Measurements from ENCODE around the gene ACTN4. TPM values are rescaled to one million over a fixed set of nuclear protein-coding genes. Genes with fewer than 3 reads are reported as not detected.

Gene ACTN4
- total and polyA plus RNA-seq, 2 experiments from 2014 or later, result 68.9 to 427 TPM

DNA sequence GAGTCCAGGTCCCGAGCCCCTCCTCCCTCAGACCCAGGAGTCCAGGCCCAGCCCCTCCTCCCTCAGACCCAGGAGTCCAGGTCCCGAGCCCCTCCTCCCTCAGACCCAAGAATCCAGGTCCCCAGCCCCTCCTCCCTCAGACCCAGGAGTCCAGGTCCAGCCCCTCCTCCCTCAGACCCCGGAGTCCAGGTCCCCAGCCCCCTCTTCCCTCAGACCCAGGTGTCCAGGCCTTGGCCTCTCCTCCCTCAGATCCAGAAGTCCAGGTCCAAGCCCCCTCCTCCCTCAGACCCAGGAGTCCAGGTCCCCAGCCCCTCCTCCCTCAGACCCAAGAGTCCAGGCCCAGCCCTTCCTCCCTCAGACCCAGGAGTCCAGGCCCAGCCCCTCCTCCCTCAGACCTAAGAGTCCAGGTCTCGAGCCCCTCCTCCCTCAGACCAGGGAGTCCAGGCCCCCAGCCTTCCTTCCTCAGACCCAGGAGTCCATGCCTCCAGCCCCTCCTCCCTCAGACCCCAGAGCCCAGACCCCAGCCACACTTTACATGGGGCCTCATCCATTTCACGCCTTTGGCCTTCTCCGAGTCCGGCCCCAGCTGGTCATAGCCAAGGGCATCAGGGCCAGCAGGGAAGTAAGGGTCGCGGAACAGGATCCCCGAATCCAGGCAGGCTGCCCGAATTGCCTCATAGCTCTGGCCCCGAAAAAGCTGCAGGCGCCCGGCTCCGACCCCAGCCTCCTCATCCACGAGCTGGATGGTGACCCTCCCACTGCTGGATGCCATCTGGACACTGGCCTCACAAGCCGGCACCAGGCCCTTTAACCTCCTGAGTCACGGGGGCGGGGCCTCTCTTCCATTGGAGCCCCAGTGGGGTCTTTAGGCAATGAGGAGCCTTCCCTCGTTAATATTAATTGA is 96.2 kb downstream of the ACTN4 start (continued):
- TF ChIP-seq, protein P1, sequence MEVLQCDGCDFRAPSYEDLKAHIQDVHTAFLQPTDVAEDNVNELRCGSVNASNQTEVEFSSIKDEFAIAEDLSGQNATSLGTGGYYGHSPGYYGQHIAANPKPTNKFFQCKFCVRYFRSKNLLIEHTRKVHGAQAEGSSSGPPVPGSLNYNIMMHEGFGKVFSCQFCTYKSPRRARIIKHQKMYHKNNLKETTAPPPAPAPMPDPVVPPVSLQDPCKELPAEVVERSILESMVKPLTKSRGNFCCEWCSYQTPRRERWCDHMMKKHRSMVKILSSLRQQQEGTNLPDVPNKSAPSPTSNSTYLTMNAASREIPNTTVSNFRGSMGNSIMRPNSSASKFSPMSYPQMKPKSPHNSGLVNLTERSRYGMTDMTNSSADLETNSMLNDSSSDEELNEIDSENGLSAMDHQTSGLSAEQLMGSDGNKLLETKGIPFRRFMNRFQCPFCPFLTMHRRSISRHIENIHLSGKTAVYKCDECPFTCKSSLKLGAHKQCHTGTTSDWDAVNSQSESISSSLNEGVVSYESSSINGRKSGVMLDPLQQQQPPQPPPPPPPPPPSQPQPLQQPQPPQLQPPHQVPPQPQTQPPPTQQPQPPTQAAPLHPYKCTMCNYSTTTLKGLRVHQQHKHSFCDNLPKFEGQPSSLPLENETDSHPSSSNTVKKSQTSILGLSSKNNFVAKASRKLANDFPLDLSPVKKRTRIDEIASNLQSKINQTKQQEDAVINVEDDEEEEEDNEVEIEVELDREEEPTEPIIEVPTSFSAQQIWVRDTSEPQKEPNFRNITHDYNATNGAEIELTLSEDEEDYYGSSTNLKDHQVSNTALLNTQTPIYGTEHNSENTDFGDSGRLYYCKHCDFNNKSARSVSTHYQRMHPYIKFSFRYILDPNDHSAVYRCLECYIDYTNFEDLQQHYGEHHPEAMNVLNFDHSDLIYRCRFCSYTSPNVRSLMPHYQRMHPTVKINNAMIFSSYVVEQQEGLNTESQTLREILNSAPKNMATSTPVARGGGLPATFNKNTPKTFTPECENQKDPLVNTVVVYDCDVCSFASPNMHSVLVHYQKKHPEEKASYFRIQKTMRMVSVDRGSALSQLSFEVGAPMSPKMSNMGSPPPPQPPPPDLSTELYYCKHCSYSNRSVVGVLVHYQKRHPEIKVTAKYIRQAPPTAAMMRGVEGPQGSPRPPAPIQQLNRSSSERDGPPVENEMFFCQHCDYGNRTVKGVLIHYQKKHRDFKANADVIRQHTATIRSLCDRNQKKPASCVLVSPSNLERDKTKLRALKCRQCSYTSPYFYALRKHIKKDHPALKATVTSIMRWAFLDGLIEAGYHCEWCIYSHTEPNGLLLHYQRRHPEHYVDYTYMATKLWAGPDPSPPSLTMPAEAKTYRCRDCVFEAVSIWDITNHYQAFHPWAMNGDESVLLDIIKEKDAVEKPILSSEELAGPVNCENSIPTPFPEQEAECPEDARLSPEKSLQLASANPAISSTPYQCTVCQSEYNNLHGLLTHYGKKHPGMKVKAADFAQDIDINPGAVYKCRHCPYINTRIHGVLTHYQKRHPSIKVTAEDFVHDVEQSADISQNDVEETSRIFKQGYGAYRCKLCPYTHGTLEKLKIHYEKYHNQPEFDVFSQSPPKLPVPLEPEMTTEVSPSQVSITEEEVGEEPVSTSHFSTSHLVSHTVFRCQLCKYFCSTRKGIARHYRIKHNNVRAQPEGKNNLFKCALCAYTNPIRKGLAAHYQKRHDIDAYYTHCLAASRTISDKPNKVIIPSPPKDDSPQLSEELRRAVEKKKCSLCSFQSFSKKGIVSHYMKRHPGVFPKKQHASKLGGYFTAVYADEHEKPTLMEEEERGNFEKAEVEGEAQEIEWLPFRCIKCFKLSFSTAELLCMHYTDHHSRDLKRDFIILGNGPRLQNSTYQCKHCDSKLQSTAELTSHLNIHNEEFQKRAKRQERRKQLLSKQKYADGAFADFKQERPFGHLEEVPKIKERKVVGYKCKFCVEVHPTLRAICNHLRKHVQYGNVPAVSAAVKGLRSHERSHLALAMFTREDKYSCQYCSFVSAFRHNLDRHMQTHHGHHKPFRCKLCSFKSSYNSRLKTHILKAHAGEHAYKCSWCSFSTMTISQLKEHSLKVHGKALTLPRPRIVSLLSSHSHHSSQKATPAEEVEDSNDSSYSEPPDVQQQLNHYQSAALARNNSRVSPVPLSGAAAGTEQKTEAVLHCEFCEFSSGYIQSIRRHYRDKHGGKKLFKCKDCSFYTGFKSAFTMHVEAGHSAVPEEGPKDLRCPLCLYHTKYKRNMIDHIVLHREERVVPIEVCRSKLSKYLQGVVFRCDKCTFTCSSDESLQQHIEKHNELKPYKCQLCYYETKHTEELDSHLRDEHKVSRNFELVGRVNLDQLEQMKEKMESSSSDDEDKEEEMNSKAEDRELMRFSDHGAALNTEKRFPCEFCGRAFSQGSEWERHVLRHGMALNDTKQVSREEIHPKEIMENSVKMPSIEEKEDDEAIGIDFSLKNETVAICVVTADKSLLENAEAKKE (CRISPR knock-in tag; IDR thresholded peaks at IDR 0.05), result no peak
- TF ChIP-seq NANOG (IDR thresholded peaks at IDR 0.05; ENCODE audit: borderline replicate concordance) (no peak), ZNF114 (CRISPR knock-in tag; IDR thresholded peaks at IDR 0.05) (no peak)

DNA sequence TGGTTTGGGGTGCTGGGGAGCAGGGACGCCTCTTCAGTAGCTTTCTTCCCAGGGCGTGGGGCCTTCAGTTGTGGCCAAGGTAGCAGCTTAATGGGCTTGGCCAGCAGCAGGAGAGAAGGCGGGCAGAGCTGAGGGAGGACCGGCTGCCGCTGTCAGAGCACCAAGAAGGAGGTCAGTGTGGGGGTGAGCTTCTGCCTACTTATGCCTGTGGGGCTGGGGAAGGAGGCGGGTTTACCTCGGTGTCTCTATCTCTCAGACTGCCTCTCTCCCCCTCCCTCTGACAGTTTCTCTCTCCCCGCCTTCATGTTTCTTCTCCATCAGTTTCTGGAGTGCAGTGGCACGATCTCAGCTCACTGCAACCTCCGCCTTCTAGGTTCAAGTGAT is 96.8 kb downstream of the ACTN4 start, which contains the start of gene CAPN12:
TSS of gene CAPN12 (minus strand) at position 177 of the 384 bp plus-strand sequence. CDS start 309 bp downstream, outside the sequence.
- Mint-ChIP-seq H3K4me3 (no peak within 1 kb of the TSS), H3K36me3 (ENCODE audit: low read depth) (no peaks in the 10 kb centered on the region), H3K27me3 (ENCODE audit: insufficient read depth, low read depth, poor library complexity) (peaks cover 23% of the 10 kb centered on the region), H3K4me1 (no peaks in the 10 kb centered on the region), H3K27ac (no peak within 1 kb of the TSS), H3K9me3 (no peaks in the 10 kb centered on the region; the same call in 2 of the 3 replicates)
- Histone ChIP-seq H3K27me3 (ENCODE audit: insufficient read depth) (peaks cover 4% of the 10 kb centered on the region; the same call in 1 of the 2 replicates), H3K36me3 (ENCODE audit: insufficient read depth) (no peaks in the 10 kb centered on the region), H3K4me2 (no peak within 1 kb of the TSS), H3F3A (replicated peaks; ENCODE audit: low read depth) (no peaks in the 10 kb centered on the region), H4K20me1 (replicated peaks; ENCODE audit: insufficient read depth) (no peaks in the 10 kb centered on the region), H3K4me1 (ENCODE audit: insufficient read depth) (no peaks in the 10 kb centered on the region), H3K9me2 (ENCODE audit: insufficient read depth) (no peaks in the 10 kb centered on the region), H3K79me2 (replicated peaks; ENCODE audit: insufficient read depth) (no peaks in the 10 kb centered on the region), H3K27ac (ENCODE audit: low read depth) (no peak within 1 kb of the TSS), H3K4me3 (no peak within 1 kb of the TSS), H2AFZ (no peak within 1 kb of the TSS)
- no peak for DNase-seq (ENCODE audit: low spot score)
- ATAC-seq, result no peak
- TF ChIP-seq, protein P1 (CRISPR knock-in tag; IDR thresholded peaks at IDR 0.05), result no peak
- TF ChIP-seq, protein P2, sequence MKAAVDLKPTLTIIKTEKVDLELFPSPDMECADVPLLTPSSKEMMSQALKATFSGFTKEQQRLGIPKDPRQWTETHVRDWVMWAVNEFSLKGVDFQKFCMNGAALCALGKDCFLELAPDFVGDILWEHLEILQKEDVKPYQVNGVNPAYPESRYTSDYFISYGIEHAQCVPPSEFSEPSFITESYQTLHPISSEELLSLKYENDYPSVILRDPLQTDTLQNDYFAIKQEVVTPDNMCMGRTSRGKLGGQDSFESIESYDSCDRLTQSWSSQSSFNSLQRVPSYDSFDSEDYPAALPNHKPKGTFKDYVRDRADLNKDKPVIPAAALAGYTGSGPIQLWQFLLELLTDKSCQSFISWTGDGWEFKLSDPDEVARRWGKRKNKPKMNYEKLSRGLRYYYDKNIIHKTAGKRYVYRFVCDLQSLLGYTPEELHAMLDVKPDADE (IDR thresholded peaks at IDR 0.05), result no peak
- TF ChIP-seq EZH2 (IDR thresholded peaks at IDR 0.05; ENCODE audit: low read depth, unreplicated experiment) (no peak), ZNF331 (CRISPR knock-in tag; IDR thresholded peaks at IDR 0.05; ENCODE audit: low read depth) (no peak), JUNB (IDR thresholded peaks at IDR 0.05; ENCODE audit: unreplicated experiment) (no peak), POLR2AphosphoS5 (IDR thresholded peaks at IDR 0.05; ENCODE audit: low read depth) (no peak)

All from GM23338 (cell line).